Fibroblast of skin of back (primary cell): ENCODE data around the gene PTPRZ1.

Experiments used
- DNase-seq: peaks from one replicate; pipeline ENCODE4 v3.0.0-alpha.2; 2013

PTPRZ1 gene

DNA sequence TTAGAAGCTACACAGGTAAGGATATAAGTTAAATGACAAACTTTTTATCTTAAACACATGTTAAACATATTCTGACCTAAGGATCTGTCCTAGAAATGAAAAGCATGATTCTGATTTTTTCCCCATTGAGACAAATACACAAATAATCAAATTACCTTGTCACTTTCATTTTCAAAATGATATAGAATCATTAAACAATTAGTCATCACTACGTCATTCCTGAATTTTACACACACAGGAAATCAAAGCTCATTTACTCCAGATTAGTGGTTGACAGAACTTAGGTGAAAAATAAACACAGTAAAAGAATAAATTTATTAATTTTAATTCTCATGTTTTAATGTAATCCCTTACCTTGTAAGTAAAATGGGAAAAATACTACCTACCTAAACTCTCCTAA lies 182.1 kb downstream of the PTPRZ1 start:
- no peak for DNase-seq

DNA sequence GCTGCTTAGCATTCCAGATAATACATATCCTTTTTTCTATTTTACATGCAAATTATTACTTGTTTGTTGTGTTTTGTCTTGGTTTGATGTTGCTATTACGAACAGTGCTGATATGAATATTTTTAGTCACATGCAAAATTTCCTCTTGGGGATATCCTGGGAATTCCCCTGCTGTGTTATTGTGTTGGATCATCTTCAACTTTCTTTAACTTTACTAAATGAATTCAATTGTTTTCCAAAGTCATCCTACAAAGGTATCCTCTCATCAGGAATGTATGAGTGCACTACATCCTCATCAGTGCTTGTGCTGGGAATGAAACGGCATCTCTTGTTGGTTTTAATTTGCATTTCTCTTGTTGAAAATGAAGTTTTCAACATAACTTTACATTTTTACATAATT lies 184.0 kb downstream of the PTPRZ1 start:
- DNase-seq = no peak

DNA sequence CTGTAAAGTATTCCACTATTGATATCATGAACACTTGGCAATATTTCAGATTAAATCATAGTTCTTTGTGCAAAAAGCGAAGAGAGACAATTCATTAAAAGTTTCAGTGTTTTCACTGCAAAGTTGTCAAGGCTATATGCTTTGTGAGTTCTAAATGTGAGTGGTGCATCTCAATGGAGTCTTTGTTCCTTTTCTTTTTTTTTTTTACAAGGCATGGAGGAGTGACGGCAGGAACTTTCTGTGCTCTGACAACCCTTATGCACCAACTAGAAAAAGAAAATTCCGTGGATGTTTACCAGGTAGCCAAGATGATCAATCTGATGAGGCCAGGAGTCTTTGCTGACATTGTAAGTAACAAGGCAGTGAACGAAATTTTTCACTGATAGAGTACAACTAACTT lies 186.6 kb downstream of the PTPRZ1 start:
- no peak for DNase-seq

DNA sequence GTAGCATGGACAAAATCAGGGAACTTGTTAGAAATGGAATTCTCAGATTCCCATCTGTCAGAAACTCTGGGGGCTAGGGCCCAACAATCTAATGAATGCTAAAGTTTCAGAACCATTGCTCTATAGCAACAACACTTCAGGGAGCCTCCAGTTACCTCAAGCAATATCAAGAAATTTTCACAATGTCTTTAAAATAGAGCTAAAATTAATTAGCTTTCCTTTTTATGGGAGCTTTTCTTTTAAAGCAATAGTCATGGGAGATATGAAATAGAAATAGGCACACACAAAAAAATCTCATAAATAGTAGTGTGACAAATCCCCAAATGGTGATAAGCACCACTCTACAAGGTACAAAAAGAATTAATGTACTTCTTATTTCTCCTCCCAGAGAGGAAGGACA lies 190.2 kb downstream of the PTPRZ1 start:
- no peak for DNase-seq

DNA sequence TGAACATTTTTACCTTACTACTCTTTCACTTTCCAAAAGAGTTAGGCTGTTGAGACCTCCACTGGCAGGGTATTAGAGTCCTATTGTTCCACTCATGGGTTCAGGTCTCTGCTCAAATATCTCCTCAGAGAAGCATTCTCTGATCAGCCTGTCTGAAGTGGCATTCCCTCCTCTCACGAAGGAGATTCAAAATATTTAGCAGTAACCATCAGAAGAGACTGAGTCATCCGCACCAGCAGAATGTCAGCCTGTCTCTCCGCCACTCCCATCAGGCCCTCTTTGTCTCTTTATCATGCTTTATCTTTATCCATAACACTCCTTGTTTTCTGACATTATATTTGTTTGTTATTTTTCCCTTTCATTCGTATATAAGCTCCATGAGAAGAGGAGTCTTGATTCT lies 192.0 kb downstream of the PTPRZ1 start:
- DNase-seq = no peak

DNA sequence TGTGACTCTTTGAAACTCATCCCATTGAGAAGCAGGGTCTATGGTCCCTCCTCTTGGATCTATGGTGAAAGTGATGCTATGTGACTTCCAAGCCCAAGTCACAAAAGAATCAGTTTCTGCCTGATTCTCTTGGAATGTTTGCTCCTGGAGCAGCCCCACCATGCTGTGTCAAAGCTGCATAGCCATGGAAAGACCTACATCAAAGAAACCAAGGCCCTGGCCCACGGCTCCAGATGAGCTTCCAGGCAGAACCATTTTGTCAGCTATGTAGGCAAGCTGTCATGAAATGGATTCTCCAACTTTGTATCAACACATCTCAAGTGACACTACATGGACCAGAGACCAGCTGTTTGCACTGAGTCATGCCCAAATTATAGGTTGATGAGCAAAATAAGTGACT lies 194.1 kb downstream of the PTPRZ1 start:
- DNase-seq = no peak

DNA sequence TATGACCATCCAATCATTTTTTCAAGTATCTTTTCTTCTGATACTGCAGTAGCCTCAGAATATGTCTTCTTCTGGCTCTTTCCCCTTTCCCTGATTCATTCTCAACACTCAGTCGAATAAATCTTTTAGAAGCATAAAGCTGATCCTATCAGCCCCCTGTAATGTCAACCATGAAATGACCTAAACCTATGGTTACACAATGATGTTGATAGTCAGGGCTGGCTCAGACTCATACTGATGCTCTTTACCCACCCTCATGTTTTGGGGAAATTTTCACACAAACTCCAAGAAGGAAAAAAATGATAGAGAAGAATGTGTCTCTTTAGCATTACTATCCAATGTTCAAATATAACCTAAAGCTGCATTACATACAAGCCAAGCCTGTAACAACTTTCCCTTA lies 195.1 kb downstream of the PTPRZ1 start:
- DNase-seq = no peak

DNA sequence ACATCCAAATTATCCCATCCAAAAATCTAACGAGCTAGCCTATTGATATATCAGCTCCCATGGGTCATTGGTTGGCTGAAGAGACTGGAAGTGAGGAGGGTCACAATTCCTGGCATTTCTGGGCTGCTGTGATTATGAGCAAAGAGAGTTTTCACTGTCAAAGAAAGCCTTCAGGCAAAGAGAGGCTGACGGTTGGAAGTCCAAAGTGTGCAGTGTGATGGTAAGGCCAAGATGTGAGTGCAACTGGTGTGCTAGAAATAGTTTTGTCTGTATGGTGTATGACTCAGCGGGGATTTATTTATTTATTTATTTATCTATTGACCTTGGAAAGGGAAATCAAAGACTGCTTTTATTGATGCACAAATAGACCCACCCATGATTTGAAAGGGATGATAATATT lies 196.0 kb downstream of the PTPRZ1 start:
- DNase-seq = no peak

DNA sequence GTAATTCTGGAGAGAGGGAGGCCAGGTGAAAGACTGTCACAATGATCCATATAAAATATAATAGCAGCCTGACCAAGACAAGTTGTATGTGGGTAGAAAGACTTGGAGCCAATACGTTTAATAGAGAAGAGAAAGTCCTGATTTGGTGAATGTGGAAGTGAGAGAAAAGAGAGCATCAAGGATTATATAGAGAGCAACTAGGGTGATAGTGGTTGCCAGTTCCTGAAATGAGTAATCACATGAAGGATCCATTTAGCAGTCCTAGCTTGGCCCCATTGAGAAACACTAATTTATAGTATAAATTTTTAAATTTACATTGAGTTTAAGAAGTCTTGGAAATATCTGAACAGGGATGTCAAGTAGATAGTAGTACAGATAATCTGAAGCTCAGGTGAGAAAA lies 197.1 kb downstream of the PTPRZ1 start:
- no peak for DNase-seq

DNA sequence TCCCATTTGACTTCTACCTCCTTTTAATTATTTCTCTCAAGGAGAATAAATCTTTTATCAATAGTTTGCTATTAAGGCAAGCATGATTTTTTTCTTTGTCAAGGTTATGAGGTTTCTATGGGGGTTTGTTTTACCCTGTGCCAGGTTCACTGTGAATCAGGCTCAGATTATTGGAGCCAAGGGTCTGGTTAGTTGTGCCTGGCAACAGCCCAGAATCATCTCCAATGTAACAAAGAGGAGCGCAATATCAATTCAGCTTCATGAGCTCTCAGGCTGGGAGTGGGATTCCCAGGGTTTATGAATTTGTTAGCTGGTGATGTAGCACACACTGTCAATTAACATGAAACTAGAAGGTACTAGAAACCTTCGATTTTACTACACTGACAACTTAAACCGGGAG lies 197.9 kb downstream of the PTPRZ1 start:
- no peak for DNase-seq

DNA sequence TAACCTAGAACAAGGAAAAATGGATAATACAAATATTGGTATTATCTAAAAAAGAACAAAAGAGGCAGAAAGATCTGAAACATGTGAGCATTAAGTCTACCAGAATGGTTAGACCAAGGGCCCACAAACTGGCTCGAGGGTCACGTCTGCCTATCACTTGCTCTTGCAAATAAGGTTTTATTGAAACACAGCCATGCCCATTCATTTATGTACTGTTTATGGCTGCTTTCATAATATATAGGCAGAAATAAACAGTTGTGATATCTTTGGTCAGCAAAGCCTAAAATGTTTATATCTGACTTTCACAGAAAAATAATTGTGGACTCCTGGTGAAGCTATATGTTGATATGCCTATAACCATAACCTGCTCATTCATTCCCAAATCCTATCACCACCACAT lies 199.3 kb downstream of the PTPRZ1 start:
- DNase-seq = no peak

DNA sequence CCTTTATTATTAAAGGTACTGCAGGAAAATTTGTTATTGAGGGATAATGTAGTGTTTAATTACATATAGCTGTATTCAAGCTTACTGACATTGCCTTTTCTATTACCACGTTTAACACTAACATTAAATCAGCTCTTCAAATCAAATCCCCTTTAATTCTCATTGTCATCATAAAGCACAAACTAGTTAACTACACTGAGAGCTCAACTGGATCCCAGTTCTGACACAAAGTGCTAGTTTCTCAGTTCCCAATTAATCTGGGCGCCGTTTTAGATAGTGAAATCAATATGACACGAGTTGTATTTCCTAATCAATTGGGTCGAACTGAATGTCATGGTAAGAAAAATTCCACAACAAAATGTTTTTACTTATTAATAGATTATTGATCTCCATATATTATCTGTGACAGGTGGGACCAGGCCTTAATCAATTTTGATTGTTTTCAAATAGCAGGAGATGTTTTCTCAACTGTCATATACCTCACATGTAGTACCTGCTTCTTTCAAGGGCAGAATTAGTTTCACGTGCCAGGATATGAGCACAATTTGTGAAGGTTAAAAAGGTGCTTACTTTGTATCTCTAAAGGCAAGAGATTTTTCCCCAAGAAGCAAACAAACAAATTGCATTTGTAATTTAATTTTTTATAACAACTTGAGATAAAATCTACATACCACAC lies 200.1 kb downstream of the PTPRZ1 start:
- no peak for DNase-seq

DNA sequence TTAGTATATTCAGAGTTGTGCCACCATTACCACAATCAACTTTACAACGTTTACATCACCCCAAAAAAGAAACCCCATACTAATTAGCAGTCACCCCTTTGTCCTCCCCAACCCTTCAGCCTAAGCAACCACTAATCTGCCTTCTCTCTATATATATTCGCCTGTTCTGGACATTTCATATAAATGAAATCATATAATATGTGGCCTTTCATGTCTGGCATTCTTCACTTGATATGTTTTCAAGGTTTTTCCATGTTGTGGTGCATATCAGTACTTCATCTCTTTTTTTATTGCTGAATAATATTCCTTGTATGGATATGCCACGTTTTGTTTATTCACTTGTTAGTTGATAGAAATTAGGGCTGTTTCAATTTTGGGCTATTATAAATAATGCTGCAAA lies 200.7 kb downstream of the PTPRZ1 start:
- no peak for DNase-seq

DNA sequence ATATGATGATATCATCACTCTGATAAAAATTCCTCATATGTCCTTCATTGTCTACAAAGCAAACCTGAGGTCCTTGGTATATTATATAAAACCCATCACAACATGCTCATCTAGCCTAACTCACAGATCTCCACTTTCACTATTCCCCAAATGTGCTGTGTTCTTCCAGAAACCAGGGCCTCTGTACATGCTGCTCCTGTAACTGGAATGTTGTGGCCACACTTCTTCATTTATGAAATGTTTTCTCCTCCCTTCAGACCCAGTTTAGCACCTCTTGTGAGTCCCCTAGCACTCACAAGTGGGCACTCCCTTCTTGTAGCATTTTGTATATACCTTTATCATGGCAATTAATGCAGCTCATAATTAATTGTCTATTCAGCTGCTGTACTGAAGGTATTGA lies 209.2 kb downstream of the PTPRZ1 start:
- no peak for DNase-seq

DNA sequence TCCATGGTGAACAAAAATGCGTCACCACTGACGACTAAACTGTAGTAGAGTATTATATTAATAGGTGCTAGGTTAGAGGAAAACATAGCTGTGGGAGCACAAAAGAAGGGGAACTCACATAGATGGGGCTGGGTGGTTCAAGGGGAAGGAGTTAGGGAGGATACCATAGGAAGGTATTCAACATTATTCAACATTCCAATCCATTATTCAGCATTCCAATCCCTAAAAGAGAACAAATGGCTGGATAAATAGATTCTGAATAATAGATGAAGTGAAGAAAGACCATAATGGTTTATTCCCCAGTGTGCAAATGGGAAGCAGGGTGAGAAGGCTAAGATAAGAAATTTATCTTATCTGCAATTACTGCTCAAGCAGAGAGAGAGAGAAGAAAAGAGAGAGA lies 209.7 kb downstream of the PTPRZ1 start:
- DNase-seq = no peak

DNA sequence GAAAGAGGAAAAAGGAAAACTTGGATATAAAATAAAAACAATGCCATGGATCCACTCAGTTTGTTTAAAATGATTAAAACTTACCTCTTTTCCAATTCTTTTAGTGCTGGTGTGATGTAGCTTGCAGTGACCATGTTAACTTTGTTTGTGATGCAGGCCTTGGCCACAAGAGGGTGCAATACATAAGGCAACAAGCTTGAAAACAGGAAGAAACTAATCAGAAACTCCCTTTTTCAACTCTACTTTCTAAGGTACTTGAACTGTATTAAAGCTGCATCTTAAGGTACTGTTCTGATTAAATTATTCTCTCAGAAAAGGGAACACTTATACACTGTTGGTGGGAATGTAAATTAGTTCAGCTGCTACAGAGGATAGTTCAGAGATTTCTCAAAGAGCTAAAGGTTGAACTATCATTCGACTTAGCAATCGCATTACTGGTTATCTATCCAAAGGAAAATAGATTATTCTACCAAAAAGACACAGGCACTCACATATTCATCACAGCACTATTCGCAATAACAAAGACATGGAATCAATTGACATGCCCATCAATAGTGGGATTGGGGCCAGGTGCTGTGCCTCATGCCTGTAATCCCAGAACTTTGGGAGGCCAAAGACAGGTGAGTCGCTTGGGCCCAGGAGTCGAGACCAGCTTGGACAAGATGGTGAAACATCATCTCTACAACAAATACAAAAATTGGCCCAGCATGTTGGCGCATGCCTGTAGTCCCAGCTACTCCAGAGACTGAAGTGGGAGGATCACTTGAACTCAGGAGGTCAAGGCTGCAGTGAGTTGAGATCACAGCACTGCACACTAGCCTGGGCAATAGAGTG lies 220.2 kb downstream of the PTPRZ1 start:
- DNase-seq = peak; percentile 67

DNA sequence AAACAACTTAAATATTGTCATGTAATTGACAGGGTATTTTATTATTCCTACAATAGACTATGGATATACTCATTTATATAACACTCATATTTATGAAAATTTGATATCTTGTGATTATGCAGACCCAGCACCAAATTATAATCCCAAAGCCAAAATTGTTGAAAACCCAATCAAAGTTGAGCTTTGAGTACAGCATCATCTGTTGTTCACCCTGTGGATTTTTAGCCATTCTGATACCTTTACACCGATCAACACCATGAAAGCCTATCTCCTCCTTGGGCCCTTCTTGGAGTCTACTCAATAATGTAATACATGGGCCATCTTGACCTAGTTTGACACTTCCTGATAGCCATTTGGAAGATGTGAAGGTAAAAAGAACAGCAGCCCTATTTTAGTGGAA lies 221.6 kb downstream of the PTPRZ1 start:
- DNase-seq = no peak

DNA sequence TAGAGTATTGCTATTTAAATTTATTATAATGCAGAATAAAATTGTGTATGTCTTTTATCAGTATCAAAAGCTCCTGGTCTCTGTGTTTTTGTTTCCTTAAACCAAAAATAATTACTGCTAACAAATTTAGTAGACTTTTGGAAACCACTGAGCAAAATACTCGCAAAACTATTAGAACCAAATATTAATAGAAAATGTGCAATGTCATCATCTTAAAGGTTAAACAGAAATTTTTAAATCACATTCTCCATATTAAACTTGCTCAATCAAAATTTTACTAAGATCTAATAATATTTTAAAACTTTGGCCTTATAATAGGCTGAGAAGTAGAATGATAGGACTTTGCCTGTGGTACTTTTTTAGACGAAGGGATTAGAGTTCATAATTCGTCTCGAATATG lies 222.7 kb downstream of the PTPRZ1 start:
- no peak for DNase-seq

DNA sequence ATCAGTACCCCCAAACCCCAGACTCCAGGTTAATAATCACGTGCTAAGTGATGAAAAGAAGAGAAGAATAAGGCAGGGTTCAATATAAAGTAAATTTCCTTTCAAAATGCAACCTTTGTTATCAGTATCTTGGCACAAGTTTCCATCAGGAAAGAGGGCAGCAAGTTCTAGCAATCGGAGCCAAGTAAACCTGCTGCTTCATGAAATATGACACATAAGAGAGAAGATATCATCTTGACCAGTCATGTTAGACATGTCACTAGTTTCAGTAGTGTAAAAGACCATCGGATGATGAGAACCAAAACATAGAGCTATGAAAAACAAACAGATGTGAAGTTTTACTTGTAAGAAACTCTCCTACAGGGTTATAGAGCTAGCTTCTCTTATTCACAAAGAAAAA lies 227.1 kb downstream of the PTPRZ1 start:
- DNase-seq = no peak

DNA sequence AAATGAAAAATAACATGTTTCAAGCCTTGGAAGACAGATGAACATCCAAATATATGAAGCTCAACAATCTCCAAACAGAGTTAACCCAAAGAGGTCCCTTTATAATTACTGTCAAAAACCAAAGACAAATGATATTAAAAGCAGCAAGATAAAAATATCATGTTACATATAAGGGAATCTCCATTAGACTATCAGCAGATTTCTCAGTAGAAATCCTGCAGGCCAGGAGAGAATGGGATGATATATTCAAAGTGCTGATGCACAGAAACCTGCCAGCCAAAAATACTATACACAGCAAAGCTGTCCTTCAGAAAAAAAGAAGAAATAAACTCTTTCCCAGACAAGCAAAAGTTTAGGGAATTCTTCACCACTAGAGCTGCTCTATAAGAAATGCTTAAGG lies 230.1 kb downstream of the PTPRZ1 start:
- no peak for DNase-seq
